HUES6 (cell line): ENCODE measurements around the gene ARNT2.

ENCODE experiments used
- H3K27ac ChIP-seq: 2 replicates; pipeline ENCODE4 v1.7.0; 2013; ENCODE audit warnings: low read depth, mild to moderate bottlenecking, low read length, inconsistent platforms
- H3K27me3 ChIP-seq: 2 replicates; pipeline ENCODE4 v1.6.1; 2013; ENCODE audit warnings: low read length; ENCODE audit not compliant: control insufficient read depth, insufficient read depth
- H3K36me3 ChIP-seq: 2 replicates; pipeline ENCODE4 v1.6.1; 2013; ENCODE audit warnings: low read length; ENCODE audit not compliant: control insufficient read depth, insufficient read depth
- H3K4me1 ChIP-seq: 2 replicates; pipeline ENCODE4 v1.6.1; 2013; ENCODE audit warnings: low read length; ENCODE audit not compliant: control insufficient read depth, insufficient read depth
- H3K4me3 ChIP-seq: 2 replicates; pipeline ENCODE4 v1.5.1; 2013; ENCODE audit warnings: low read depth, low read length
- H3K9ac ChIP-seq: one replicate; pipeline ENCODE4 v1.6.1; 2013; ENCODE audit warnings: mild to moderate bottlenecking, low read length
- H3K9me3 ChIP-seq: 2 replicates; pipeline ENCODE4 v1.6.1; 2013; ENCODE audit warnings: low read depth, low read length; ENCODE audit not compliant: control insufficient read depth, insufficient read depth

The ARNT2 gene

GRCh38 chr15:80577552-80578205 lies 173.5 kb downstream of the ARNT2 start:
- H3K36me3 ChIP-seq: no peaks in the 10 kb centered on the region
- H3K4me3 ChIP-seq: no peak overlapping the region
- no peak overlapping the region for H3K9ac ChIP-seq
- no peaks in the 10 kb centered on the region for H3K9me3 ChIP-seq
- no peaks in the 10 kb centered on the region for H3K27me3 ChIP-seq
- H3K27ac ChIP-seq: no peak overlapping the region
- H3K4me1 ChIP-seq: peaks cover 9% of the 10 kb centered on the region; the same call in 1 of the 2 replicates

GRCh38 chr15:80578206-80578595 lies 174.0 kb downstream of the ARNT2 start:
- H3K4me1 ChIP-seq: peaks cover 9% of the 10 kb centered on the region; the same call in 1 of the 2 replicates
- H3K9ac ChIP-seq: no peak overlapping the region
- H3K4me3 ChIP-seq: no peak overlapping the region
- no peaks in the 10 kb centered on the region for H3K36me3 ChIP-seq
- no peaks in the 10 kb centered on the region for H3K27me3 ChIP-seq
- H3K9me3 ChIP-seq: no peaks in the 10 kb centered on the region
- H3K27ac ChIP-seq: no peak overlapping the region

DNA sequence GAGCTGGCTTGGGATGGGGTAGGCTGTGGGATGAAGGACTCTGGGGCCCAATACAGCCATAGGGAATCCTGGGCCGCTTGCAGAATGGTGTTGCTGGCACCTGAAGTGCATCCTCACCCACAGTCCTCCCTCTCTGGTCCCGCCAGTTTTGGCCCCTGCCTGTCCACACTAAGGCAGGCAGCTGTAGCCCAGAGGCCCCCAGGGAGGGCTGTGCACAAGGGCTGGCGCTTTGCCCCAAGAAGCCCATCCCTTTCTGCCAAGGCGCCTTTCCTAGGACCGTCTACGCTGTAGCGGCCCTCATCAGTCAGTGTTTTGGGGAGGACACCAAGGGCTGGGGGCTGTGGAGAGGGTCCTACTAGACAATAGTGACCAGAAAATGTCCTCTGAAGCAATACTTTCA lies 174.7 kb downstream of the ARNT2 start:
- H3K4me3 ChIP-seq: no peak overlapping the region
- no peaks in the 10 kb centered on the region for H3K27me3 ChIP-seq
- H3K27ac ChIP-seq: no peak overlapping the region
- H3K36me3 ChIP-seq: no peaks in the 10 kb centered on the region
- peaks cover 9% of the 10 kb centered on the region; the same call in 1 of the 2 replicates for H3K4me1 ChIP-seq
- no peak overlapping the region for H3K9ac ChIP-seq
- no peaks in the 10 kb centered on the region for H3K9me3 ChIP-seq

- Histone ChIP-seq H3K9me3 (no peaks in the 10 kb centered on the region), H3K9ac (no peak overlapping the region), H3K4me3 (no peak overlapping the region), H3K27me3 (no peaks in the 10 kb centered on the region), H3K36me3 (no peaks in the 10 kb centered on the region), H3K4me1 (0 out of 2 replicates have a peak, but pooled peaks cover 3% of the 10 kb centered on the region), H3K27ac (no peak overlapping the region)
These were observed 175.4 kb downstream of the ARNT2 start for GRCh38 chr15:80579611-80580010.

GRCh38 chr15:80580106-80580505 lies 175.9 kb downstream of the ARNT2 start:
- Histone ChIP-seq H3K4me1 (no peaks in the 10 kb centered on the region), H3K27me3 (no peaks in the 10 kb centered on the region), H3K27ac (no peak overlapping the region), H3K4me3 (no peak overlapping the region), H3K36me3 (no peaks in the 10 kb centered on the region), H3K9ac (no peak overlapping the region), H3K9me3 (no peaks in the 10 kb centered on the region)

DNA sequence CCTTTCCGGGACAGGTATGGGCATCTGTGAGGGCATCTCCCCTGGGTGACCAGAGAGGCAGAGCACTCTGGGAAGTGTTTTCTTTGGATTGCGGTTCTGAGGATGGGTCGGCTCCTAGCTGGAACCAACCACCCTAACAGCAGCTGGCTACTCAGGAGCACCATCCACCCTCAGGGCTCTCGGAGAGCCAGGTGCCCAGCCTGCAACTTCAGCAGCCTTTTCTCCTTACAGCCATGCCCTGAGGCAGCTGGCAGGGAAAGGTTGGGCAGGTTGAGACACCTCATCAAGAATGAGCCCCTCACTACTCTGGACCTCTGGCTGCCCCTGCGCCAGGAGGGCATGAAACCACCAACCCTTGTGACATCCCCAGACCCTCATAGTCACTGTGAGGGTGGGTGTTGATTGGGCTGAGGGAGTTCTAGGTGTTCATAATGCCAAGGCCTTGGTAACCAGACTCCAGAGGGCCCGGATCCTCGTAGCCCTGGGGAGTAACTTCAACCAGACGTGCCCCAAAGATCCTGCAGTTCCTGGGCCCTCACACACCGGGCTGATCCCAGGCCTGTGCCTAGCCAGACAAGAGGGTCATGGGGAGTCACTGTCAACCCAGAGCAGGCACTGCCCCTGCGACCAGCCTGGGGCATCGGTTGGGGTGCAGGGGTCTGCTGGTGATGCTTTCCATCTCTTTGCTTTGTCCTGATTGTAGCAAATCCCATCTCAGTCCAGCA lies 176.5 kb downstream of the ARNT2 start:
- no peaks in the 10 kb centered on the region for H3K9me3 ChIP-seq
- H3K9ac ChIP-seq: no peak overlapping the region
- H3K27me3 ChIP-seq: no peaks in the 10 kb centered on the region
- no peak overlapping the region for H3K27ac ChIP-seq
- no peak overlapping the region for H3K4me3 ChIP-seq
- H3K36me3 ChIP-seq: no peaks in the 10 kb centered on the region
- no peaks in the 10 kb centered on the region for H3K4me1 ChIP-seq

DNA sequence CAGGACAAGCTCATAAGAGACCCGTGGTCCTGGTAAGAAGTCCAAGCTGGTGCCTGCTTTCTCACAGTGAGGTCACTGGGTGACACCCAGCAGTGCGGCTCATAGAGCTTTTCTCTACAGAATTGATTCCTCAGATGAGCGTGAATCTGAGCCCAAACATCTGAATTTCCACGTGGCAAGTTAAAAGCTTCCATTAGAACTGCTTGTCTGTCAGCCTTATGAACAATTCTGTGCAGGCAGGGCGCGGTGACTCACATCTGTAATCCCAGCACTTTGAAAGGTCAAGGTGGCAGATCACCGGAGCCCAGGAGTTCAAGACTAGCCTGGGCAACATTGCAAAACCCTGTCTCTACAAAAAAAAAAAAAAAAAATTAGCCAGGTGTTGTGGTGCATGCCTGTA lies 177.8 kb downstream of the ARNT2 start:
- no peaks in the 10 kb centered on the region for H3K36me3 ChIP-seq
- H3K27me3 ChIP-seq: no peaks in the 10 kb centered on the region
- H3K27ac ChIP-seq: no peak overlapping the region

GRCh38 chr15:80582816-80583423 lies 178.7 kb downstream of the ARNT2 start:
- Histone ChIP-seq H3K4me3 (no peak overlapping the region), H3K27ac (no peak overlapping the region), H3K4me1 (peaks cover 7% of the 10 kb centered on the region; the same call in 1 of the 2 replicates), H3K36me3 (no peaks in the 10 kb centered on the region), H3K9ac (no peak overlapping the region), H3K9me3 (no peaks in the 10 kb centered on the region), H3K27me3 (no peaks in the 10 kb centered on the region)

More for the DNA sequence above, 177.8 kb downstream of the ARNT2 start:
- Histone ChIP-seq H3K9ac (no peak overlapping the region), H3K9me3 (no peaks in the 10 kb centered on the region), H3K4me1 (peaks cover 3% of the 10 kb centered on the region; the same call in 1 of the 2 replicates), H3K4me3 (no peak overlapping the region)

- Histone ChIP-seq H3K4me1 (peaks cover 7% of the 10 kb centered on the region; the same call in 1 of the 2 replicates), H3K9me3 (no peaks in the 10 kb centered on the region), H3K27me3 (no peaks in the 10 kb centered on the region), H3K9ac (no peak overlapping the region), H3K27ac (no peak overlapping the region), H3K4me3 (no peak overlapping the region), H3K36me3 (no peaks in the 10 kb centered on the region)
These were observed 180.4 kb downstream of the ARNT2 start for GRCh38 chr15:80584561-80584964.

DNA sequence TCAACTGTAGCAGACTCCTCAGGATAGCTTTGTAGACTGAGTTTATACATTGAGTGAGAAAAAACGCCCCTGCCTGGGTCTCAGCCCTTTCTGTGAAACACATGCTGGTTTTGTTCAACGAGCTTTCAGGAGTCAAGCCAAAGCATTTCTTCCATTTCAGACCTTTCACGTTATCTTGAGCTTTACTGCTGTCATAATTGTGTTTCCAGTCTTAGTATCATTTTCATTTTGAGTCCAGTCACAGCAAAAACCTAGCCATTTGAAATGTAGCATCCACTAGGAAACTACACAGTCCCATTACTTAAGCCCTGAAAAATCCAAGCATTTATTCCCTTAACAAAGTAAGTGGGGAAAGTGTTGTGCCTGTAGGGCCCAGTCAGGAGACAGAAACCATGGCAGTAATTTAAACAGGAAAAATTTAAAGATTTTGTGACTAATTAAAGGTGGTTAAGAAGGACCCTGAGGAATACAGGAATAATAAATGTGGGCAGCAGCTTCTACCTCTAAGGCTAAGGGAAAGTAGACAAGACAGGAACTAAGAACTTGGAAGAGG lies 180.9 kb downstream of the ARNT2 start:
- Histone ChIP-seq H3K27ac (no peak overlapping the region), H3K9ac (no peak overlapping the region), H3K4me1 (peaks cover 7% of the 10 kb centered on the region; the same call in 1 of the 2 replicates)

DNA sequence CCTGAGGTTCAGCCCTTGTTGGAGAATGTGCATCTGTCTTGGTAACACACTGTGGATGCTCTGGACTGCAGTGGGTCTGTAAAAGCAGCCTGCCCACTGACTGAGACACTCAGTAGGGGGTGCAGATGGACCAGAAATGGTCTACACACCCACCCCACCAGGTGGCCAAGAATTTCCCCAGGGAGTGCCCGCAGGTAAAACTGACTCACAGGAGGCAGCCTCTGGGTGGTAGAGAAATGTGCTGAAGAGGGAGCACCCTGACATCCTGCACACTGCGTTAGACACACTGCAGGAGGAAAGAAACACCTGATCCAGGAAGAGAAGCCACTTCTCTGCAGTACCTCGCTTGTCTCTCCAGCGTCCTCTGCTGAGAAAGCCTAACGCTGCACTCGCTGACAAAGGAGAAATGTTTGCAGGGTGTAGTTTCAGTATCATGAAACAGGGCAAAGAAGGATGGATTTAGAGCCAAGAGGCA lies 181.4 kb downstream of the ARNT2 start:
- H3K4me1 ChIP-seq: peaks cover 7% of the 10 kb centered on the region; the same call in 1 of the 2 replicates
- no peak overlapping the region for H3K27ac ChIP-seq
- no peak overlapping the region for H3K4me3 ChIP-seq
- H3K36me3 ChIP-seq: no peaks in the 10 kb centered on the region
- H3K9ac ChIP-seq: no peak overlapping the region
- no peaks in the 10 kb centered on the region for H3K27me3 ChIP-seq
- no peaks in the 10 kb centered on the region for H3K9me3 ChIP-seq

More for the DNA sequence above, 180.9 kb downstream of the ARNT2 start:
- no peak overlapping the region for H3K4me3 ChIP-seq
- no peaks in the 10 kb centered on the region for H3K36me3 ChIP-seq
- no peaks in the 10 kb centered on the region for H3K27me3 ChIP-seq
- no peaks in the 10 kb centered on the region for H3K9me3 ChIP-seq
